Measurements from ENCODE around the gene KIF26B. TPM values are rescaled to one million over a fixed set of nuclear protein-coding genes. Genes with fewer than 3 reads are reported as not detected.

The KIF26B gene
- total RNA-seq, 1 donor from 2014 or later, result 3.4 TPM

- Histone ChIP-seq H3K9me3 (no peaks in the 10 kb centered on the region), H3K36me3 (no peaks in the 10 kb centered on the region), H3K4me3 (no peak overlapping the region), H3K27me3 (no peaks in the 10 kb centered on the region), H3K27ac (no peak overlapping the region), H3K4me1 (no peaks in the 10 kb centered on the region)
- TF ChIP-seq, protein P1, sequence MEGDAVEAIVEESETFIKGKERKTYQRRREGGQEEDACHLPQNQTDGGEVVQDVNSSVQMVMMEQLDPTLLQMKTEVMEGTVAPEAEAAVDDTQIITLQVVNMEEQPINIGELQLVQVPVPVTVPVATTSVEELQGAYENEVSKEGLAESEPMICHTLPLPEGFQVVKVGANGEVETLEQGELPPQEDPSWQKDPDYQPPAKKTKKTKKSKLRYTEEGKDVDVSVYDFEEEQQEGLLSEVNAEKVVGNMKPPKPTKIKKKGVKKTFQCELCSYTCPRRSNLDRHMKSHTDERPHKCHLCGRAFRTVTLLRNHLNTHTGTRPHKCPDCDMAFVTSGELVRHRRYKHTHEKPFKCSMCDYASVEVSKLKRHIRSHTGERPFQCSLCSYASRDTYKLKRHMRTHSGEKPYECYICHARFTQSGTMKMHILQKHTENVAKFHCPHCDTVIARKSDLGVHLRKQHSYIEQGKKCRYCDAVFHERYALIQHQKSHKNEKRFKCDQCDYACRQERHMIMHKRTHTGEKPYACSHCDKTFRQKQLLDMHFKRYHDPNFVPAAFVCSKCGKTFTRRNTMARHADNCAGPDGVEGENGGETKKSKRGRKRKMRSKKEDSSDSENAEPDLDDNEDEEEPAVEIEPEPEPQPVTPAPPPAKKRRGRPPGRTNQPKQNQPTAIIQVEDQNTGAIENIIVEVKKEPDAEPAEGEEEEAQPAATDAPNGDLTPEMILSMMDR (IDR thresholded peaks at IDR 0.05), result no peak
- no peak for DNase-seq
- ATAC-seq, result no peak
- intact Hi-C loops (cut with DNase I), result no loop called here
Observed at GRCh38 chr1:245361065-245361464, 206.3 kb downstream of the KIF26B start.

DNA sequence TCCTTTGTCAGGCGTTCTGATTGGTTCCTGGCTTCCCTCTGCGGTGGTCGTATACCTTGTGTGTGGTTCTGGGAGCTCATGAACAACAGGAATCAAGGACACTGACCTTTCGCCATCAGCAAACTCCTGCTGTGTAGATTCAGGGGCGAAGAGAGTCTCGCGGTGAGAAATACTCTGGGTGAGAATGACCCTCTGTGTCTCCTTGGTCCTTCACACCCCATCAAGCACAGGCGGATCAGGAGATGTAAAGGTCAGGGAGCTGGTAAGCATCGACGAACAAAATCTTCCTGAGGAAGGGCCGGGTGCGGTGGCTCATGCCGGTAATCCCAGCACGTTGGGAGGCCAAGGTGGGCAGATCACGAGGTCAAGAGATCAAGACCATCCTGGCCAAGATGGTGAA lies 207.2 kb downstream of the KIF26B start:
- intact Hi-C loops (cut with DNase I), result no loop called here
- H3K9me3 ChIP-seq, result no peaks in the 10 kb centered on the region
- no peaks in the 10 kb centered on the region for H3K27me3 ChIP-seq
- H3K27ac ChIP-seq, result no peak overlapping the region
- TF ChIP-seq, protein P1 (IDR thresholded peaks at IDR 0.05), result no peak
- no peak overlapping the region for H3K4me3 ChIP-seq
- DNase-seq, result no peak
- no peaks in the 10 kb centered on the region for H3K4me1 ChIP-seq
- ATAC-seq, result no peak
- no peaks in the 10 kb centered on the region for H3K36me3 ChIP-seq

GRCh38 chr1:245363461-245364200 lies 208.8 kb downstream of the KIF26B start:
- DNase-seq (no peak), ATAC-seq (peak; percentile 30)
- Histone ChIP-seq H3K36me3 (no peaks in the 10 kb centered on the region), H3K4me1 (no peaks in the 10 kb centered on the region), H3K4me3 (no peak overlapping the region), H3K9me3 (no peaks in the 10 kb centered on the region), H3K27me3 (no peaks in the 10 kb centered on the region), H3K27ac (no peak overlapping the region)
- intact Hi-C loops (cut with DNase I), result no loop called here
- TF ChIP-seq, protein P1 (IDR thresholded peaks at IDR 0.05), result no peak

- intact Hi-C loops (cut with DNase I), result no loop called here
- Histone ChIP-seq H3K4me1 (no peaks in the 10 kb centered on the region), H3K27me3 (no peaks in the 10 kb centered on the region), H3K4me3 (no peak overlapping the region), H3K36me3 (no peaks in the 10 kb centered on the region), H3K9me3 (no peaks in the 10 kb centered on the region), H3K27ac (no peak overlapping the region)
- DNase-seq (no peak), ATAC-seq (no peak)
- TF ChIP-seq, protein P1 (IDR thresholded peaks at IDR 0.05), result no peak
Observed at GRCh38 chr1:245365095-245366020, 210.6 kb downstream of the KIF26B start.

DNA sequence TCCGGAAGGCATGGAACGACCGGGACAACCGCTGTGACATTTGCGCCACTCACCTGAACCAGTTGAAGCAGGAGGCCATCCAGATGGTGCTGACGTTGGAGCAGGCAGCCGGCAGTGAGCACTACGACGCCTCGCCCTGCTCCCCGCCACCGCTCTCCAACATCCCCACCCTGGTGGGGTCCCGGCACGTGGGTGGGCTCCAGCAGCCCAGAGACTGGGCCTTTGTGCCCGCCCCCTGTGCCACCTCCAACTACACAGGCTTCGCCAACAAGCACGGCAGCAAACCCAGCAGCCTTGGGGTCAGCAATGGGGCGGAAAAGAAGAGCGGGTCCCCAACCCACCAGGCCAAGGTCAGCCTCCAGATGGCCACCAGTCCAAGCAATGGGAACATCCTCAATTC lies 212.1 kb downstream of the KIF26B start:
- Histone ChIP-seq H3K9me3 (no peaks in the 10 kb centered on the region), H3K27me3 (no peaks in the 10 kb centered on the region), H3K36me3 (no peaks in the 10 kb centered on the region), H3K27ac (no peak overlapping the region), H3K4me1 (no peaks in the 10 kb centered on the region), H3K4me3 (no peak overlapping the region)
- DNase-seq, result no peak
- no peak for ATAC-seq
- intact Hi-C loops (cut with DNase I), result no loop called here
- TF ChIP-seq, protein P1 (IDR thresholded peaks at IDR 0.05), result no peak

Data from upper lobe of right lung (tissue), 1 donor.